Adipose tissue (tissue), 3 donors: ENCODE measurements around the gene CSH1. TPM values are rescaled to one million over a fixed set of nuclear protein-coding genes. Genes with fewer than 3 reads are reported as not detected.
"Not testable (repeated sequence)": the region's sequence is repeated elsewhere in the genome, so short reads cannot be mapped to it uniquely, and the experiment has no call there.

Experiments used
- H3K27ac ChIP-seq: one replicate; pipeline ENCODE4 v1.5.1; 2013; ENCODE audit warnings: low read depth, low read length
- WGBS, 3 donors: extraction: QIAGEN DNeasy Blood & Tissue Kit; methylation state at CpG; one replicate each; pipeline ENCODE4 v1.1.7; 2013; 5-methylcytosine and 5-hydroxymethylcytosine counted together
- polyA plus RNA-seq, 3 donors: library from polyadenylated mRNA; stranded (reverse); fragments of 200-250 nt; gene quantifications; one replicate each; pipeline ENCODE4 v1.2.3, GENCODE V29; 2013
- donor health status: healthy with polysubstance abuse.
- donor health status: Bipolar disorder and iron deficiency.
- donor health status: healthy.

CSH1 gene
- not detected for polyA plus RNA-seq

GRCh38 chr17:63896524-63897354 is at the start of gene CSH1:
Gene CSH1 (minus strand): TSS chr17:63896574. CDS start chr17:63896511, 63 bp downstream.
- 88 to 92% (median 88%) methylated on average over 5 to 10 of the region's 14 CpGs for WGBS, 3 donors

GRCh38 chr17:63945784-63946439 is 49.5 kb upstream of the CSH1 start:
- H3K27ac ChIP-seq = no peak overlapping the region

More at GRCh38 chr17:63896524-63897354, at the start of gene CSH1:
- not testable (repeated sequence) for H3K27ac ChIP-seq

GRCh38 chr17:63944736-63945499 is 48.5 kb upstream of the CSH1 start:
- H3K27ac ChIP-seq = no peak overlapping the region
- 78 to 89% (median 89%) methylated on average over 22 to 24 of the region's 24 CpGs for WGBS, 3 donors

More at GRCh38 chr17:63945784-63946439, 49.5 kb upstream of the CSH1 start:
- 47 to 63% (median 51%) methylated on average over 6 of the region's 6 CpGs for WGBS, 3 donors

GRCh38 chr17:63943745-63944144 is 47.4 kb upstream of the CSH1 start:
- no peak overlapping the region for H3K27ac ChIP-seq
- WGBS, 3 donors = 63 to 86% (median 84%) methylated on average over 9 of the region's 9 CpGs

GRCh38 chr17:63942309-63942985 is 46.1 kb upstream of the CSH1 start:
- no peak overlapping the region for H3K27ac ChIP-seq
- 89 to 95% (median 94%) methylated on average over 21 of the region's 21 CpGs for WGBS, 3 donors

- 90 to 92% (median 90%) methylated on average over 23 of the region's 23 CpGs for WGBS, 3 donors
- H3K27ac ChIP-seq = no peak overlapping the region
Observed at GRCh38 chr17:63941751-63942150, 45.4 kb upstream of the CSH1 start.

GRCh38 chr17:63941162-63941561 is 44.8 kb upstream of the CSH1 start:
- 90 to 95% (median 92%) methylated on average over 12 of the region's 12 CpGs for WGBS, 3 donors
- no peak overlapping the region for H3K27ac ChIP-seq

GRCh38 chr17:63940584-63940983 is 44.2 kb upstream of the CSH1 start:
- 89 to 95% (median 95%) methylated on average over 13 to 14 of the region's 14 CpGs for WGBS, 3 donors
- no peak overlapping the region for H3K27ac ChIP-seq

GRCh38 chr17:63939884-63940283 is 43.5 kb upstream of the CSH1 start:
- H3K27ac ChIP-seq = no peak overlapping the region
- WGBS, 3 donors = 75 to 79% (median 76%) methylated on average over 5 to 6 of the region's 6 CpGs

- H3K27ac ChIP-seq = no peak overlapping the region
- WGBS, 3 donors = 87 to 92% (median 90%) methylated on average over 9 of the region's 9 CpGs
Observed at GRCh38 chr17:63939401-63939800, 43.0 kb upstream of the CSH1 start.

- no peak overlapping the region for H3K27ac ChIP-seq
- WGBS, 3 donors = 90 to 95% (median 91%) methylated on average over 4 of the region's 4 CpGs
Observed at GRCh38 chr17:63937920-63938319, 41.5 kb upstream of the CSH1 start.

GRCh38 chr17:63937319-63937718 is 40.9 kb upstream of the CSH1 start:
- WGBS, 3 donors = 83 to 92% (median 88%) methylated on average over 6 of the region's 6 CpGs

GRCh38 chr17:63934183-63935112 is 38.1 kb upstream of the CSH1 start:
- WGBS, 3 donors = 68 to 77% (median 75%) methylated on average over 21 of the region's 21 CpGs
- no peak overlapping the region for H3K27ac ChIP-seq

More at GRCh38 chr17:63937319-63937718, 40.9 kb upstream of the CSH1 start:
- H3K27ac ChIP-seq = no peak overlapping the region

- 77 to 89% (median 87%) methylated on average over 8 of the region's 8 CpGs for WGBS, 3 donors
Observed at GRCh38 chr17:63933598-63933997, 37.2 kb upstream of the CSH1 start.

GRCh38 chr17:63932721-63933120 is 36.3 kb upstream of the CSH1 start:
- no peak overlapping the region for H3K27ac ChIP-seq
- 91 to 94% (median 91%) methylated on average over 4 of the region's 4 CpGs for WGBS, 3 donors

More at GRCh38 chr17:63933598-63933997, 37.2 kb upstream of the CSH1 start:
- no peak overlapping the region for H3K27ac ChIP-seq

GRCh38 chr17:63931981-63932561 is 35.7 kb upstream of the CSH1 start, which contains the start of gene CD79B:
Gene CD79B (minus strand): TSS chr17:63932331. CDS start chr17:63932261, 70 bp downstream.
- H3K27ac ChIP-seq = no peak within 1 kb of the TSS
- WGBS, 3 donors = 39 to 72% (median 42%) methylated on average over 19 of the region's 19 CpGs
